ENCODE measurements around the gene GREB1.

Gene GREB1

GRCh38 chr2:11688222-11689069 is 154.6 kb downstream of the GREB1 start:
- DNase-seq: peak; percentile 94

GRCh38 chr2:11691076-11691660 is 157.3 kb downstream of the GREB1 start:
- no peak for DNase-seq
